ENCODE data around the gene PLAAT2. TPM values are rescaled to one million over a fixed set of nuclear protein-coding genes. Genes with fewer than 3 reads are reported as not detected.
"Not testable (repeated sequence)": the region's sequence is repeated elsewhere in the genome, so short reads cannot be mapped to it uniquely, and the experiment has no call there.

Gene PLAAT2
- total RNA-seq, 1 donor from 2014 or later: 1.3 TPM

- no peaks in the 10 kb centered on the region for H3K27me3 ChIP-seq (ENCODE audit: control insufficient read depth, insufficient read depth, low read length)
- TF ChIP-seq, protein P1, sequence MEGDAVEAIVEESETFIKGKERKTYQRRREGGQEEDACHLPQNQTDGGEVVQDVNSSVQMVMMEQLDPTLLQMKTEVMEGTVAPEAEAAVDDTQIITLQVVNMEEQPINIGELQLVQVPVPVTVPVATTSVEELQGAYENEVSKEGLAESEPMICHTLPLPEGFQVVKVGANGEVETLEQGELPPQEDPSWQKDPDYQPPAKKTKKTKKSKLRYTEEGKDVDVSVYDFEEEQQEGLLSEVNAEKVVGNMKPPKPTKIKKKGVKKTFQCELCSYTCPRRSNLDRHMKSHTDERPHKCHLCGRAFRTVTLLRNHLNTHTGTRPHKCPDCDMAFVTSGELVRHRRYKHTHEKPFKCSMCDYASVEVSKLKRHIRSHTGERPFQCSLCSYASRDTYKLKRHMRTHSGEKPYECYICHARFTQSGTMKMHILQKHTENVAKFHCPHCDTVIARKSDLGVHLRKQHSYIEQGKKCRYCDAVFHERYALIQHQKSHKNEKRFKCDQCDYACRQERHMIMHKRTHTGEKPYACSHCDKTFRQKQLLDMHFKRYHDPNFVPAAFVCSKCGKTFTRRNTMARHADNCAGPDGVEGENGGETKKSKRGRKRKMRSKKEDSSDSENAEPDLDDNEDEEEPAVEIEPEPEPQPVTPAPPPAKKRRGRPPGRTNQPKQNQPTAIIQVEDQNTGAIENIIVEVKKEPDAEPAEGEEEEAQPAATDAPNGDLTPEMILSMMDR (IDR thresholded peaks at IDR 0.05; ENCODE audit: insufficient read depth, low read length, severe bottlenecking): no peak
- FAIRE-seq (no peak), DNase-seq (ENCODE audit: low read depth) (no peak)
- H3K36me3 ChIP-seq (ENCODE audit: control insufficient read depth, insufficient read depth, low read length): no peaks in the 10 kb centered on the region
- no peak overlapping the region for H3K4me3 ChIP-seq (ENCODE audit: low read depth, low read length)
Measured at GRCh38 chr11:63609536-63609935, 46.4 kb upstream of the PLAAT2 start.

DNA sequence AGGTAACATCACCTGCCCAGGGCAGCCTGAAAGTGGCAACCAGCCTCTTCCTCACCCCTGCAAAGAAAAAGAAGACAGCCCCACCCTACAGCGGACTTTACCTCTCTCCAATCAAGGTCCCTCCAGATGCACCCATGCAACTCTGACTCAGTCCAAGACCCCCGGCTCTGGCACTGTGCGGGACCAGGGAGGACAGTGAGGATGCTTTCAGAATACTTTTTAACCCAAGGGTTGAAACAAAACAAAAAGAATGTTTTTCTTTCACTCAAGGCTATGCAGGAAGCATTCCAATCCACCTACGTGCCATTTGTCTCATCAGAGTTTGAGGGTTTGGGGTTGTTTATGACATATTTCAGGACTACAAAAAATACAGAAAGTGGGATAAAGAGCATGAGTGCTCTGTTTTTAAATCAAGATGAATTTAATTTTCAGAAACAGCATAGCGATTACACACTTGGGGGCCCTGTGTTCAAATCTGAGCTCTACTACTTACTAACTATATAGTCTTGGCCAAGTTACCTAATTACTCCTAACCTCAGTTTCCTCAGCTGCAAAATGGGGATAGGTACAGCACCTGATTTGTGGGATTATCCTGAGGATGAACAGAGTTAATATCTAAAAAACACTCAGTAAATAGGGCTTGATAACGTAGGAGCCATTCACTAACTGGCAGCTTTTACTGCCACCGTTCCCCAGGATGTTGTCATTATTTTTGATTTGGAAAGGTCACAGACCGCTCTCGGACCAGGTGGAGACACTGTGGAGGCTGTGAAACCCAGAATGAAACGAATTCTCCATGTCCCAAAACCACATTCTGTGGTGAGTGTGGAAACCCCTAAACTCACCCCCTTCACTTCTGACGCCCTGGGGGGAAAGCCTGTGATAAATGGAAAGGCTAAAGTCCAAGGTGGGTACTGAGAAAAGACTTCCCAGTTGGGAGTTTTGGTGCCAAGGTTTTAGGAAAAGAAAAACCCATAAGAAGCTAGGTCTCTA is 45.5 kb upstream of the PLAAT2 start:
- no peak for FAIRE-seq
- no peaks in the 10 kb centered on the region for H3K36me3 ChIP-seq (ENCODE audit: control insufficient read depth, insufficient read depth, low read length)
- TF ChIP-seq, protein P1 (IDR thresholded peaks at IDR 0.05; ENCODE audit: insufficient read depth, low read length, severe bottlenecking): no peak
- DNase-seq (ENCODE audit: low read depth): peak; percentile 22
- H3K4me3 ChIP-seq (ENCODE audit: low read depth, low read length): no peak overlapping the region
- no peaks in the 10 kb centered on the region for H3K27me3 ChIP-seq (ENCODE audit: control insufficient read depth, insufficient read depth, low read length)

GRCh38 chr11:63603180-63603518 is 40.0 kb upstream of the PLAAT2 start:
- DNase-seq (ENCODE audit: low read depth) (no peak), FAIRE-seq (no peak)
- Histone ChIP-seq H3K36me3 (ENCODE audit: control insufficient read depth, insufficient read depth, low read length) (no peaks in the 10 kb centered on the region), H3K4me3 (ENCODE audit: low read depth, low read length) (no peak overlapping the region), H3K27me3 (ENCODE audit: control insufficient read depth, insufficient read depth, low read length) (no peaks in the 10 kb centered on the region)
- TF ChIP-seq, protein P1 (IDR thresholded peaks at IDR 0.05; ENCODE audit: insufficient read depth, low read length, severe bottlenecking): no peak

GRCh38 chr11:63602290-63603179 is 39.4 kb upstream of the PLAAT2 start:
- not testable (repeated sequence) for DNase-seq (ENCODE audit: low read depth); FAIRE-seq; H3K4me3 ChIP-seq (ENCODE audit: low read depth, low read length)

GRCh38 chr11:63599211-63600122 is 36.3 kb upstream of the PLAAT2 start:
- Histone ChIP-seq H3K4me3 (ENCODE audit: low read depth, low read length) (no peak overlapping the region), H3K27me3 (ENCODE audit: control insufficient read depth, insufficient read depth, low read length) (no peaks in the 10 kb centered on the region), H3K36me3 (ENCODE audit: control insufficient read depth, insufficient read depth, low read length) (no peaks in the 10 kb centered on the region)
- DNase-seq (ENCODE audit: low read depth) (peak; percentile 44), FAIRE-seq (no peak)
- TF ChIP-seq, protein P1 (IDR thresholded peaks at IDR 0.05; ENCODE audit: insufficient read depth, low read length, severe bottlenecking): no peak

More at GRCh38 chr11:63602290-63603179, 39.4 kb upstream of the PLAAT2 start:
- H3K36me3 ChIP-seq (ENCODE audit: control insufficient read depth, insufficient read depth, low read length); H3K27me3 ChIP-seq (ENCODE audit: control insufficient read depth, insufficient read depth, low read length): not testable (repeated sequence)

All from bronchial epithelial cell (primary cell).